HG03460 (cell line): Measurements from ENCODE around the gene FAM83E.

ENCODE experiments used
- ATAC-seq: cut with Tn5 transposase; IDR thresholded peaks from one replicate; pipeline ENCODE4 v1.9.1; 2021; ENCODE audit not compliant: unreplicated experiment

The FAM83E gene

GRCh38 chr19:48613024-48613851 lies 1.6 kb downstream of the FAM83E start:
- no peak for ATAC-seq

- no peak for ATAC-seq
Measured at GRCh38 chr19:48611872-48612271, 3.0 kb downstream of the FAM83E start.

GRCh38 chr19:48609571-48610108 lies 5.2 kb downstream of the FAM83E start:
- ATAC-seq, result no peak

- ATAC-seq, result no peak
Measured at GRCh38 chr19:48608798-48609263, 6.0 kb downstream of the FAM83E start.

GRCh38 chr19:48607359-48607755 lies 7.5 kb downstream of the FAM83E start:
- no peak for ATAC-seq

- no peak for ATAC-seq
Measured at GRCh38 chr19:48606463-48607358, 8.2 kb downstream of the FAM83E start, which contains the start of gene SPACA4. Gene SPACA4, plus strand, starts transcription at chr19:48606742. Its CDS starts 237 bp downstream, at chr19:48606979.

- ATAC-seq, result no peak
Measured at GRCh38 chr19:48603850-48604249, 11.0 kb downstream of the FAM83E start.

GRCh38 chr19:48603449-48603848 lies 11.4 kb downstream of the FAM83E start:
- ATAC-seq, result no peak

GRCh38 chr19:48603001-48603400 lies 11.9 kb downstream of the FAM83E start:
- no peak for ATAC-seq

- ATAC-seq, result no peak
Measured at GRCh38 chr19:48600679-48601417, 14.0 kb downstream of the FAM83E start.

- ATAC-seq, result no peak
Measured at GRCh38 chr19:48598996-48599700, 15.7 kb downstream of the FAM83E start.

- ATAC-seq, result no peak
Measured at GRCh38 chr19:48596679-48597465, 18.0 kb downstream of the FAM83E start.

GRCh38 chr19:48596237-48596636 lies 18.6 kb downstream of the FAM83E start:
- ATAC-seq, result no peak

GRCh38 chr19:48595833-48596232 lies 19.0 kb downstream of the FAM83E start:
- ATAC-seq, result no peak

GRCh38 chr19:48595171-48595570 lies 19.7 kb downstream of the FAM83E start:
- no peak for ATAC-seq

- no peak for ATAC-seq
Measured at GRCh38 chr19:48591021-48591420, 23.9 kb downstream of the FAM83E start.

- ATAC-seq, result no peak
Measured at GRCh38 chr19:48588670-48589401, 26.0 kb downstream of the FAM83E start.

- ATAC-seq, result no peak
Measured at GRCh38 chr19:48587387-48587786, 27.5 kb downstream of the FAM83E start.

- no peak for ATAC-seq
Measured at GRCh38 chr19:48582168-48582567, 32.7 kb downstream of the FAM83E start.
